ENCODE results near the gene FBXL4.

GRCh38 chr6:98839781-98840361 lies 107.9 kb downstream of the FBXL4 start:
- no peak for TF ChIP-seq POLR2AphosphoS5 (IDR thresholded peaks at IDR 0.05; ENCODE audit: low read depth, low read length)
- no peak for TF ChIP-seq CHD2 (IDR thresholded peaks at IDR 0.05; ENCODE audit: low read length)

All from H1 (cell line).